ENCODE data around the gene CTNNAL1. TPM values are rescaled to one million over a fixed set of nuclear protein-coding genes. Genes with fewer than 3 reads are reported as not detected.

The CTNNAL1 gene
- total RNA-seq, 2 donors from 2014 or later: 17.9 to 22.1 TPM

DNA sequence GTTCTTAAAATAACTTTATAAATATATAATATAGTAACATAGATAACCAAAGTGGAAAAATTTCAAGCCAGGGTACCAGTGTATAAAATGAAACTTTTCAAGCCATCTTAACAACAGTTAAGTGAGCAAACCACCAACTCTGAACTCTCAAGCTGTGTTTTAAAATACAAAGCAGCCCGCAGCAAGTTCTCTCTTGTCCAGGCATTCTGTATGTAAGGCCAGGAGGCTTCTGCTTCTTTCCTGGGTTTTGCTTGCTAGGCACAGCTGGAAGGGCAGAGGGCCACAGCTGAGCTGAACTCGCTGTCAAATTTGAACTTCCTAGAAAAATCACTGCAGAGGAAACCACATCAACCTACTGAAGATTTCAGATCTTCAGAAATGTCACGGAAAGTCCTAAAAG lies 6.8 kb upstream of the CTNNAL1 start:
- DNase-seq: no peak
- no peak for ATAC-seq (replicated peaks in 1 of 2)
- H3K9me3 Mint-ChIP-seq: no peaks in the 10 kb centered on the region
- no peaks in the 10 kb centered on the region for H3K4me1 Mint-ChIP-seq (ENCODE audit: low read depth)
- peaks cover 0 to 5% of the 10 kb centered on the region in 2 donors for H3K36me3 Mint-ChIP-seq (ENCODE audit: insufficient read depth in 2 of 2)
- no peak overlapping the region for H3K4me3 Mint-ChIP-seq
- no peak overlapping the region for H3K27ac Mint-ChIP-seq
- H3K27me3 Mint-ChIP-seq (ENCODE audit: low read depth): no peaks in the 10 kb centered on the region

DNA sequence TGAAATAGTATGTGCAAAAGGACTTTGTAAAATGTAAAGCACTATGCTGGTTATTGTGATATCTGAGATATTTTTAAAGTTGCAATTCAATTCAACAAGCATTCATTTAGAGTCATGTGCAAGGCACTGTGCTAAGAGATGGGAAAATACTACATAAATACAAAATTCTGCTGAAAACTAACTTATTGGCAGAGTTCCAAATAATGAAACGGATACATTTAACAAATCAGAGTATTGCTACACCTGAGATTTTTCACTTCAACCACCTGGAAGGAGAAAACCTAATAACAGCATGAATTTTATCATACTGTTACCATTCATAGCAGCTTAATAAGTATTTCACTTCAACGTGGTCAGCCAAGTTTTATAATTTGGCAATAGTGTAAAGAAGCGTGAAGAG lies 6.1 kb upstream of the CTNNAL1 start:
- DNase-seq (no peak), ATAC-seq (replicated peaks in 1 of 2) (no peak)
- no peaks in the 10 kb centered on the region for H3K9me3 Mint-ChIP-seq
- no peaks in the 10 kb centered on the region for H3K4me1 Mint-ChIP-seq (ENCODE audit: low read depth)
- H3K4me3 Mint-ChIP-seq: no peak overlapping the region
- H3K27me3 Mint-ChIP-seq (ENCODE audit: low read depth): no peaks in the 10 kb centered on the region
- H3K36me3 Mint-ChIP-seq (ENCODE audit: insufficient read depth in 2 of 2): peaks cover 0 to 5% of the 10 kb centered on the region in 2 donors
- no peak overlapping the region for H3K27ac Mint-ChIP-seq

GRCh38 chr9:109017493-109017892 lies 4.2 kb upstream of the CTNNAL1 start:
- Mint-ChIP-seq H3K36me3 (ENCODE audit: insufficient read depth in 2 of 2) (peaks cover under 1 to 5% of the 10 kb centered on the region in 2 donors), H3K9me3 (no peaks in the 10 kb centered on the region), H3K4me1 (ENCODE audit: low read depth) (peaks cover 10% of the 10 kb centered on the region), H3K27ac (no peak overlapping the region), H3K4me3 (no peak overlapping the region), H3K27me3 (ENCODE audit: low read depth) (no peaks in the 10 kb centered on the region)
- ATAC-seq (replicated peaks in 1 of 2): no peak
- DNase-seq: no peak

DNA sequence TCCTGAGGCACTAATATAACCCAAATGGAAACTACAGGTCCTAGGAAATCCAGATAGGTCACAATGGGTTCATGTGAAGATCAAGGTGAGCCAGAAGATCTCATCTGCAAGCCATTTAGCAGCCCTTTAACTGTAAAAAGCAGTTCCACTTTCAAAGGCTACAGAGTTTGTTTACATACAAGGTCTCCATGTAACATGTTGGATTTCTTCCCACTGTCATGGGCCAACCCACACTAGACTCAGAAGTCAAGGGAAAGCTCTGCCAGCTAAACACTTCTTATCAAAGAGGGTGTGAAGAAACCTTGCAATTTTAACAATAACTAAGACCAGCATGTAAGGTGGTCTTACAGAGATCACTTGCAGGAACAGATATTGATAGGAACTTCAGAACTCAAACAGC lies 3.8 kb upstream of the CTNNAL1 start:
- no peak overlapping the region for H3K4me3 Mint-ChIP-seq
- H3K27ac Mint-ChIP-seq: no peak overlapping the region
- H3K27me3 Mint-ChIP-seq (ENCODE audit: low read depth): no peaks in the 10 kb centered on the region
- ATAC-seq (replicated peaks in 1 of 2): no peak
- no peaks in the 10 kb centered on the region for H3K9me3 Mint-ChIP-seq
- H3K4me1 Mint-ChIP-seq (ENCODE audit: low read depth): peaks cover 14% of the 10 kb centered on the region
- peaks cover 3 to 5% of the 10 kb centered on the region in 2 donors for H3K36me3 Mint-ChIP-seq (ENCODE audit: insufficient read depth in 2 of 2)
- DNase-seq: no peak

GRCh38 chr9:109016132-109016531 lies 2.8 kb upstream of the CTNNAL1 start:
- ATAC-seq (replicated peaks in 1 of 2): no peak
- H3K36me3 Mint-ChIP-seq (ENCODE audit: insufficient read depth in 2 of 2): peaks cover 3 to 5% of the 10 kb centered on the region in 2 donors

GRCh38 chr9:109014608-109015280 lies 1.4 kb upstream of the CTNNAL1 start:
- Mint-ChIP-seq H3K9me3 (no peaks in the 10 kb centered on the region), H3K4me1 (ENCODE audit: low read depth) (peaks cover 33% of the 10 kb centered on the region), H3K36me3 (ENCODE audit: insufficient read depth in 2 of 2) (peaks cover 3 to 5% of the 10 kb centered on the region in 2 donors), H3K4me3 (no peak overlapping the region), H3K27ac (no peak overlapping the region), H3K27me3 (ENCODE audit: low read depth) (no peaks in the 10 kb centered on the region)
- DNase-seq (no peak), ATAC-seq (replicated peaks in 1 of 2) (no peak)

More at GRCh38 chr9:109016132-109016531, 2.8 kb upstream of the CTNNAL1 start:
- Mint-ChIP-seq H3K4me1 (ENCODE audit: low read depth) (peaks cover 23% of the 10 kb centered on the region), H3K4me3 (no peak overlapping the region), H3K27ac (no peak overlapping the region), H3K27me3 (ENCODE audit: low read depth) (no peaks in the 10 kb centered on the region), H3K9me3 (no peaks in the 10 kb centered on the region)
- no peak for DNase-seq

- H3K27ac Mint-ChIP-seq: peak overlapping the region; percentile 70
- H3K4me3 Mint-ChIP-seq: peak overlapping the region; percentile 70 to 90
- no peaks in the 10 kb centered on the region for H3K9me3 Mint-ChIP-seq
- peaks cover 0 to 3% of the 10 kb centered on the region in 2 donors for H3K36me3 Mint-ChIP-seq (ENCODE audit: insufficient read depth in 2 of 2)
- peak in 1 of 2 donors; percentile 3 for DNase-seq
- H3K27me3 Mint-ChIP-seq (ENCODE audit: low read depth): peaks cover 7% of the 10 kb centered on the region
- peaks cover 41% of the 10 kb centered on the region for H3K4me1 Mint-ChIP-seq (ENCODE audit: low read depth)
- ATAC-seq (replicated peaks in 1 of 2): no peak
These were observed 644 bp upstream of the CTNNAL1 start for GRCh38 chr9:109013679-109014607.

DNA sequence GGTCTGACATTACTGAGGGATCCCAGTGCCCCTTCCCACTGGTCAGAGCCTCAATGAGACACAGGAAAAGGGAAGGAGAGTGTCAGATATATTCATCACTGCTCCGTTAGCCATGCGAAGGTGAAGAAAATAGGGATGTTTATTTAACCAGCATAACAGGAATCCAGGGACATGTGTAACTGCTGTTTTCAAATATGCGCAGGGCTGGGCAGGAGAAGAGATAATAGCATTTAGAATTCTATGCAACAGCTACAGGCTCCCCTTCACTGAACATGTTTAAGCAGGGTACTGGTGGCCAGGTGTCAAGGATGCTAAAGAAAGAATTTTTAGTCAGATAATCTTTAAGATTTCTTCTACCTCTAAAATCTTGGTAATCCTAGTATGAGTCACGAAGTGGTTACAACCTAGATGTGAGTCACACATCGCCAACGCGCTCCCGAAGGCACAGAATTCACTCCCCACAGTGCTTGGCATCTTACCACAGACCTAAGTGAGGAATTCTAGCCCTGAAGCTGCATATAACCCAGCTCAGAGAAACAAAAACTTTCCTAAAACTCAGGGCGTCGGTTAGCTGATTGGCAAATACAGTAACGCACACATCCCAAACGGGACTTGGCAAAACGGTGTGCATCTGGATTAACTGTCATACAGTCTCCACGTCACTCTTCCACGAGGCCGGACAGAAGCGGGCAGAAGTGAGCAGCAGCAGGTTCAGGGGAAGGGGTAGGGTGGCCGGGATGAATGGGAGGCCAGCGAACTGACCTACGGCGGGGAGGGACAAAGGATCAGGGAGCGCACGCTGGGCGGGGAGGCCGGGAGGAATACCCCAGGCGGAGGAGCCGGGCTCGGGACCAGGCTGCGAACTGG lies 1.1 kb downstream of the CTNNAL1 start:
- H3K4me1 Mint-ChIP-seq (ENCODE audit: low read depth): peaks cover 41% of the 10 kb centered on the region
- H3K4me3 Mint-ChIP-seq: peak overlapping the region; percentile 98 to 99
- H3K27ac Mint-ChIP-seq: peak overlapping the region; percentile 97
- no peaks in the 10 kb centered on the region for H3K9me3 Mint-ChIP-seq
- peaks cover 8% of the 10 kb centered on the region for H3K27me3 Mint-ChIP-seq (ENCODE audit: low read depth)
- ATAC-seq (replicated peaks in 1 of 2): peak; percentile 47 to 57
- H3K36me3 Mint-ChIP-seq (ENCODE audit: insufficient read depth in 2 of 2): peaks cover 0 to 3% of the 10 kb centered on the region in 2 donors
- peak; percentile 61 to 63 for DNase-seq

GRCh38 chr9:109011231-109011671 lies 2.0 kb downstream of the CTNNAL1 start:
- Mint-ChIP-seq H3K27me3 (ENCODE audit: low read depth) (peaks cover 8% of the 10 kb centered on the region), H3K36me3 (ENCODE audit: insufficient read depth in 2 of 2) (peaks cover 0 to 3% of the 10 kb centered on the region in 2 donors), H3K27ac (peak overlapping the region; percentile 56), H3K9me3 (no peaks in the 10 kb centered on the region), H3K4me1 (ENCODE audit: low read depth) (peaks cover 41% of the 10 kb centered on the region), H3K4me3 (peak overlapping the region; percentile 53 to 98)
- ATAC-seq (replicated peaks in 1 of 2): no peak
- DNase-seq: no peak

DNA sequence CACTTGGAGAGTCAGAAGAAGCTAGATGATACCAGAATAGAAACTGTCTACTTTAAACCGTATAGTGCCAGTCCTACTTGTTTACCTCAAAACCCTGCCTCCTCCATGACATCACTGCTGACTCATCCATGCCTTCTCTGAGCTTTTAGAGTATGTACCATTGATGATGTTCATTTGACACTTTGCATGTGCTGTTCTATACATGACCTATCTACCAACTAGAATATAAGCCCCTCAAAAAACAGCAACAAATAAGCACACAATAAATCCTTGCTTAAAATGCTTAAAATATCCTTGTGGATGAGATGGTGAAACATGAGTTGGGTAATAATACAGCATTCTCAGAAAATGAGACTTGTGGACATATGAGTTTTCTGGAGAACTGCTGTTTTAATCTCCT lies 2.6 kb downstream of the CTNNAL1 start:
- Mint-ChIP-seq H3K27me3 (ENCODE audit: low read depth) (peaks cover 8% of the 10 kb centered on the region), H3K4me3 (peak overlapping the region; percentile 53 to 98), H3K9me3 (no peaks in the 10 kb centered on the region), H3K4me1 (ENCODE audit: low read depth) (peaks cover 41% of the 10 kb centered on the region), H3K27ac (peak overlapping the region; percentile 56), H3K36me3 (ENCODE audit: insufficient read depth in 2 of 2) (peaks cover 0 to 3% of the 10 kb centered on the region in 2 donors)
- DNase-seq (peak; percentile 77 to 81), ATAC-seq (replicated peaks in 1 of 2) (peak; percentile 59 to 63)

DNA sequence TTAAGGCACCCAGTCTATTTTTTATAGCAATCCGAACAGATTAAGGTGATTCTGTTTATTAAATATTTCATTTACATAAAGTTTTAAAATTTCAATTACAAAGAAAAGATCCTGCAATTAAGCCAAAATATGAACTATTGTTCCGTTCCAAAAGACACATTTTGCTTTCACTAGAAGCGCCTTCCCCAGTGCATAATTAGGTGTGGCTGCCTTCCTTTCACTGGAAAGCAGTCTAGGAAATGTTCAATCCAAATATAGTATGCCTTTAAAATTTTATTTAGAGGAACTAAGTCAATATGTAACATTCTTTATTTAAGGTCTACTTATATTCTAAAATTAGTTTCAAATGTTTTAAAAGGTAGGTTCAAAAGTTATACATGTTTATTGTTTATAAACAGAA lies 7.6 kb downstream of the CTNNAL1 start:
- H3K9me3 Mint-ChIP-seq: peaks cover 6 to 7% of the 10 kb centered on the region in 2 donors
- H3K36me3 Mint-ChIP-seq (ENCODE audit: insufficient read depth in 2 of 2): peaks cover 4 to 15% of the 10 kb centered on the region in 2 donors
- no peak overlapping the region for H3K27ac Mint-ChIP-seq
- DNase-seq (no peak), ATAC-seq (replicated peaks in 1 of 2) (no peak)
- H3K4me3 Mint-ChIP-seq: no peak overlapping the region
- H3K27me3 Mint-ChIP-seq (ENCODE audit: low read depth): peaks cover 16% of the 10 kb centered on the region
- H3K4me1 Mint-ChIP-seq (ENCODE audit: low read depth): peaks cover 21% of the 10 kb centered on the region

GRCh38 chr9:109003116-109003515 lies 10.2 kb downstream of the CTNNAL1 start:
- H3K4me3 Mint-ChIP-seq: no peak overlapping the region
- peaks cover 6 to 7% of the 10 kb centered on the region in 2 donors for H3K9me3 Mint-ChIP-seq
- peaks cover 8% of the 10 kb centered on the region for H3K27me3 Mint-ChIP-seq (ENCODE audit: low read depth)
- ATAC-seq (replicated peaks in 1 of 2) (no peak), DNase-seq (no peak)
- peaks cover 4 to 15% of the 10 kb centered on the region in 2 donors for H3K36me3 Mint-ChIP-seq (ENCODE audit: insufficient read depth in 2 of 2)
- no peak overlapping the region for H3K27ac Mint-ChIP-seq
- peaks cover 8% of the 10 kb centered on the region for H3K4me1 Mint-ChIP-seq (ENCODE audit: low read depth)

Measured in activated T-cell treated with anti-CD3 and anti-CD28 coated beads, Interleukin-2, amount 50 U/mL, for 72 hours (primary cell).